GM23338 (cell line): Measurements from ENCODE around the gene TRIO. TPM values are rescaled to one million over a fixed set of nuclear protein-coding genes. Genes with fewer than 3 reads are reported as not detected.
A peak's percentile ranks its signal among the peaks of the same experiment; 100 is the strongest.

ENCODE experiments used
- ATAC-seq: fragments of 200-7000 bp; cut with Tn5 transposase; 3 replicates; pipeline ENCODE4 v1.9.1; 2020
- DNase-seq: peaks from one replicate; pipeline ENCODE4 v3.0.0-alpha.2; 2015; ENCODE audit warnings: low spot score
- H2AFZ ChIP-seq: fragments of 200-600 bp; sonication (generic); 2 replicates; pipeline ENCODE4 v1.8.0; 2016; ENCODE audit warnings: antibody characterized with exemption, mild to moderate bottlenecking, moderate library complexity
- H3F3A ChIP-seq: fragments of 200-600 bp; sonication (generic); replicated peaks from 2 replicates; pipeline ENCODE4 v1.8.0; 2017; ENCODE audit warnings: antibody characterized with exemption, mixed run types, low read depth
- H3K27ac ChIP-seq: fragments of 200-600 bp; sonication (generic); 2 replicates; pipeline ENCODE4 v1.6.1; 2016; ENCODE audit warnings: low read depth
- H3K27me3 ChIP-seq: fragments of 200-600 bp; sonication (generic); 2 replicates; pipeline ENCODE4 v1.8.0; 2016; ENCODE audit warnings: mild to moderate bottlenecking, mixed run types, moderate library complexity; ENCODE audit not compliant: insufficient read depth
- H3K36me3 ChIP-seq: fragments of 200-600 bp; sonication (generic); 2 replicates; pipeline ENCODE4 v1.8.0; 2016; ENCODE audit warnings: mild to moderate bottlenecking; ENCODE audit not compliant: insufficient read depth
- H3K4me1 ChIP-seq: fragments of 200-600 bp; sonication (generic); 2 replicates; pipeline ENCODE4 v1.8.0; 2016; ENCODE audit warnings: mild to moderate bottlenecking, moderate library complexity; ENCODE audit not compliant: insufficient read depth
- H3K4me2 ChIP-seq: fragments of 200-600 bp; sonication (generic); 2 replicates; pipeline ENCODE4 v1.7.1; 2017; ENCODE audit warnings: mixed run types
- H3K4me3 ChIP-seq: fragments of 200-600 bp; sonication (generic); 2 replicates; pipeline ENCODE4 v1.6.1; 2016; ENCODE audit warnings: mixed run types
- H3K79me2 ChIP-seq: fragments of 200-600 bp; sonication (generic); replicated peaks from 2 replicates; pipeline ENCODE4 v1.8.0; 2017; ENCODE audit warnings: mild to moderate bottlenecking; ENCODE audit not compliant: insufficient read depth
- H3K9me2 ChIP-seq: fragments of 200-600 bp; sonication (generic); 2 replicates; pipeline ENCODE4 v1.8.0; 2017; ENCODE audit not compliant: insufficient read depth
- H4K20me1 ChIP-seq: fragments of 200-600 bp; sonication (generic); replicated peaks from 2 replicates; pipeline ENCODE4 v1.8.0; 2017; ENCODE audit warnings: mild to moderate bottlenecking; ENCODE audit not compliant: insufficient read depth
- H3K27ac Mint-ChIP-seq: 2 replicates; pipeline ENCODE4 v1.8.0; 2020; ENCODE audit warnings: inconsistent platforms, mild to moderate bottlenecking, moderate library complexity, mixed read lengths
- H3K27me3 Mint-ChIP-seq: 3 replicates; pipeline ENCODE4 v1.8.0; 2022; ENCODE audit warnings: low read depth, mild to moderate bottlenecking, moderate library complexity, mixed read lengths, inconsistent platforms; ENCODE audit not compliant: insufficient read depth, poor library complexity
- H3K36me3 Mint-ChIP-seq: 3 replicates; pipeline ENCODE4 v1.8.0; 2021; ENCODE audit warnings: low read depth, mild to moderate bottlenecking, inconsistent platforms, moderate library complexity, mixed read lengths
- H3K4me1 Mint-ChIP-seq: 3 replicates; pipeline ENCODE4 v1.8.0; 2020; ENCODE audit warnings: mild to moderate bottlenecking, inconsistent platforms, mixed read lengths
- H3K4me3 Mint-ChIP-seq: 3 replicates; pipeline ENCODE4 v1.8.0; 2021; ENCODE audit warnings: moderate library complexity, mild to moderate bottlenecking, inconsistent platforms, mixed read lengths
- H3K9me3 Mint-ChIP-seq: 3 replicates; pipeline ENCODE4 v1.8.0; 2020; ENCODE audit warnings: moderate library complexity, mild to moderate bottlenecking, inconsistent platforms, mixed read lengths
- CREB1 ChIP-seq: fragments of 250-450 bp; sonication (Bioruptor Pico); IDR thresholded peaks from 2 replicates; pipeline ENCODE4 v1.5.0; 2020; ENCODE audit warnings: low read depth, mild to moderate bottlenecking, moderate library complexity
- EZH2 ChIP-seq: fragments of 200-600 bp; sonication (generic); IDR thresholded peaks from one replicate; pipeline ENCODE4 v1.8.0; 2017; ENCODE audit warnings: antibody characterized with exemption, mild to moderate bottlenecking, low read depth; ENCODE audit not compliant: unreplicated experiment
- EZH2phosphoT487 ChIP-seq: fragments of 200-600 bp; sonication (generic); IDR thresholded peaks from one replicate; pipeline ENCODE4 v1.8.1; 2018; ENCODE audit warnings: antibody characterized with exemption; ENCODE audit not compliant: unreplicated experiment
- JUNB ChIP-seq: IDR thresholded peaks from one replicate; pipeline ENCODE4 v1.6.1; 2016; ENCODE audit warnings: antibody characterized with exemption; ENCODE audit not compliant: unreplicated experiment
- NANOG ChIP-seq: IDR thresholded peaks from 2 replicates; pipeline ENCODE4 v1.6.1; 2016; ENCODE audit warnings: antibody characterized with exemption, borderline replicate concordance
- POLR2AphosphoS5 ChIP-seq: IDR thresholded peaks from 2 replicates; pipeline ENCODE4 v1.6.1; 2016; ENCODE audit warnings: antibody characterized with exemption, low read depth
- STAT1 ChIP-seq: IDR thresholded peaks from one replicate; pipeline ENCODE4 v1.6.1; 2016; ENCODE audit warnings: antibody characterized with exemption; ENCODE audit not compliant: unreplicated experiment
- ZNF114 ChIP-seq: fragments of 250-450 bp; sonication (Bioruptor Pico); IDR thresholded peaks from 2 replicates; pipeline ENCODE4 v1.5.0; 2020; ENCODE audit warnings: mild to moderate bottlenecking, moderate library complexity
- ZNF331 ChIP-seq: fragments of 250-450 bp; sonication (Bioruptor Pico); IDR thresholded peaks from 2 replicates; pipeline ENCODE4 v1.5.0; 2020; ENCODE audit warnings: low read depth, mild to moderate bottlenecking, moderate library complexity
- polyA plus RNA-seq: library from polyadenylated mRNA; unstranded; fragments of >200 nt; fragmentation: Nextera tagmentation; extraction: Ambion mirVana; gene quantifications from 2 replicates; pipeline ENCODE4 v1.2.1, GENCODE V29; 2016
- total RNA-seq: library from RNA; depleted of rRNA; stranded (reverse); fragments of >200 nt; shearing (Covaris generic); gene quantifications from 2 replicates; pipeline ENCODE4 v1.2.3, GENCODE V29; 2014
- TF ChIP-seq, protein P1 (sequence below), 2 experiments: fragments of 200-600 bp in 1 of 2; sonication (generic) in 1 of 2; conservative IDR thresholded peaks; 2 replicates each; pipeline versions ENCODE4 v1.5.1 to v1.6.1; 2016 to 2017; ENCODE audit warnings: antibody characterized with exemption in 2 of 2, low read depth in 2 of 2, mild to moderate bottlenecking in 2 of 2, moderate library complexity in 1 of 2
- TF ChIP-seq, protein P2 (sequence below): fragments of 250-450 bp; sonication (Bioruptor Pico); IDR thresholded peaks from 2 replicates; pipeline ENCODE4 v1.5.0; 2020; ENCODE audit warnings: mild to moderate bottlenecking, moderate library complexity
- TF ChIP-seq, protein P3 (sequence below): IDR thresholded peaks from 2 replicates; pipeline ENCODE4 v1.6.1; 2016; ENCODE audit warnings: antibody characterized with exemption
- TF ChIP-seq, protein P4 (sequence below): IDR thresholded peaks from one replicate; pipeline ENCODE4 v1.6.1; 2018; ENCODE audit warnings: antibody characterized with exemption; ENCODE audit not compliant: unreplicated experiment

TRIO gene
- total and polyA plus RNA-seq, 2 experiments from 2014 or later, result 13.8 to 113 TPM

DNA sequence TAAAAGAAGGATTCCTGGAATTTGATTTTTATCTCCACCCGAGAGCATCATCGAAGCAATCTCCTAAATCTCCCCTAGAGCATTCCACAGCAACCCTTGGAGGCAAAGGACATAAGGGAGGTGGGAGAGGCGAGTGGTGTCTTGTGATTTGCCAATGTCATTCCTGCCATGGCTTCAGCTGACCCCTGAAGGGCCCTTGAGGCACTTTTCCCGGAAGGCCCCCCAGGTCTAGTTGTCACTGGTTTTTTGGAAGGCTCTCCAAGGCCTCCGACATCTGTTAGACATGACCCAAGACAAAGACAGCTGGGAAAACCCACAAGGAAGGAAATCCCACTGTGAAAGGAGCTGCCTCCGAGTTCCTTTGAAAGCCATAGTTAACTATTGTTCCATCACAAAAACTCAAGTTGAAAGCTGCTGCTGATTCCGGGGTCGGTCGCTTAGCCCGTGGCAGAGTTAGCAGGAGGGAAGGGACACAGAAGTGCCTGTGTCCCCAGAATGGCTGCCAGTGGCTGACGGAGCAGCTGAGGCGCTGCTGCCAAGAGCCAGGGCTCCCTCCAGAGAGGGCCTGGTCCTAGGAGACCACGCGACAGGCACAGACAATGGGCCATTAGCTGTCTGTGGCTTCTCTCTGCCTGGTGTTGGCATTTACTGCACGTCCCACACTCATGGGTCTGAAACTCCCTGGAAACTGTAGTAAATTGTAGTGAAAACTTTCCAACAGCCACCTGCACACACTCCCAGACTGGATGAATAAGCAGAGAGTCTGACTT, 24.4 kb upstream of the TRIO start:
- H3K27me3 ChIP-seq, result no peaks in the 10 kb centered on the region
- Mint-ChIP-seq H3K36me3 (no peaks in the 10 kb centered on the region), H3K27ac (no peak overlapping the region), H3K4me3 (no peak overlapping the region), H3K9me3 (no peaks in the 10 kb centered on the region), H3K27me3 (peaks cover 3% of the 10 kb centered on the region), H3K4me1 (peaks cover 27% of the 10 kb centered on the region)
- H3K36me3 ChIP-seq, result no peaks in the 10 kb centered on the region
- ATAC-seq (peak; percentile 75), DNase-seq (peak; percentile 44)
- H3K4me1 ChIP-seq, result peaks cover 27% of the 10 kb centered on the region
- no peak overlapping the region for H3K4me3 ChIP-seq
- H3F3A ChIP-seq, result no peaks in the 10 kb centered on the region
- TF ChIP-seq, protein P1, sequence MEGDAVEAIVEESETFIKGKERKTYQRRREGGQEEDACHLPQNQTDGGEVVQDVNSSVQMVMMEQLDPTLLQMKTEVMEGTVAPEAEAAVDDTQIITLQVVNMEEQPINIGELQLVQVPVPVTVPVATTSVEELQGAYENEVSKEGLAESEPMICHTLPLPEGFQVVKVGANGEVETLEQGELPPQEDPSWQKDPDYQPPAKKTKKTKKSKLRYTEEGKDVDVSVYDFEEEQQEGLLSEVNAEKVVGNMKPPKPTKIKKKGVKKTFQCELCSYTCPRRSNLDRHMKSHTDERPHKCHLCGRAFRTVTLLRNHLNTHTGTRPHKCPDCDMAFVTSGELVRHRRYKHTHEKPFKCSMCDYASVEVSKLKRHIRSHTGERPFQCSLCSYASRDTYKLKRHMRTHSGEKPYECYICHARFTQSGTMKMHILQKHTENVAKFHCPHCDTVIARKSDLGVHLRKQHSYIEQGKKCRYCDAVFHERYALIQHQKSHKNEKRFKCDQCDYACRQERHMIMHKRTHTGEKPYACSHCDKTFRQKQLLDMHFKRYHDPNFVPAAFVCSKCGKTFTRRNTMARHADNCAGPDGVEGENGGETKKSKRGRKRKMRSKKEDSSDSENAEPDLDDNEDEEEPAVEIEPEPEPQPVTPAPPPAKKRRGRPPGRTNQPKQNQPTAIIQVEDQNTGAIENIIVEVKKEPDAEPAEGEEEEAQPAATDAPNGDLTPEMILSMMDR (conservative IDR thresholded peaks at IDR 0.05; ENCODE audit: low read depth in 2 of 2), result no peak
- TF ChIP-seq NANOG, result no peak
- no peak for TF ChIP-seq CREB1
- TF ChIP-seq POLR2AphosphoS5, result no peak
- no peak for TF ChIP-seq EZH2
- TF ChIP-seq STAT1, result no peak
- TF ChIP-seq EZH2phosphoT487, result no peak
- TF ChIP-seq ZNF114 (CRISPR knock-in tag), result no peak
- TF ChIP-seq ZNF331 (CRISPR knock-in tag), result no peak
- TF ChIP-seq, protein P2, sequence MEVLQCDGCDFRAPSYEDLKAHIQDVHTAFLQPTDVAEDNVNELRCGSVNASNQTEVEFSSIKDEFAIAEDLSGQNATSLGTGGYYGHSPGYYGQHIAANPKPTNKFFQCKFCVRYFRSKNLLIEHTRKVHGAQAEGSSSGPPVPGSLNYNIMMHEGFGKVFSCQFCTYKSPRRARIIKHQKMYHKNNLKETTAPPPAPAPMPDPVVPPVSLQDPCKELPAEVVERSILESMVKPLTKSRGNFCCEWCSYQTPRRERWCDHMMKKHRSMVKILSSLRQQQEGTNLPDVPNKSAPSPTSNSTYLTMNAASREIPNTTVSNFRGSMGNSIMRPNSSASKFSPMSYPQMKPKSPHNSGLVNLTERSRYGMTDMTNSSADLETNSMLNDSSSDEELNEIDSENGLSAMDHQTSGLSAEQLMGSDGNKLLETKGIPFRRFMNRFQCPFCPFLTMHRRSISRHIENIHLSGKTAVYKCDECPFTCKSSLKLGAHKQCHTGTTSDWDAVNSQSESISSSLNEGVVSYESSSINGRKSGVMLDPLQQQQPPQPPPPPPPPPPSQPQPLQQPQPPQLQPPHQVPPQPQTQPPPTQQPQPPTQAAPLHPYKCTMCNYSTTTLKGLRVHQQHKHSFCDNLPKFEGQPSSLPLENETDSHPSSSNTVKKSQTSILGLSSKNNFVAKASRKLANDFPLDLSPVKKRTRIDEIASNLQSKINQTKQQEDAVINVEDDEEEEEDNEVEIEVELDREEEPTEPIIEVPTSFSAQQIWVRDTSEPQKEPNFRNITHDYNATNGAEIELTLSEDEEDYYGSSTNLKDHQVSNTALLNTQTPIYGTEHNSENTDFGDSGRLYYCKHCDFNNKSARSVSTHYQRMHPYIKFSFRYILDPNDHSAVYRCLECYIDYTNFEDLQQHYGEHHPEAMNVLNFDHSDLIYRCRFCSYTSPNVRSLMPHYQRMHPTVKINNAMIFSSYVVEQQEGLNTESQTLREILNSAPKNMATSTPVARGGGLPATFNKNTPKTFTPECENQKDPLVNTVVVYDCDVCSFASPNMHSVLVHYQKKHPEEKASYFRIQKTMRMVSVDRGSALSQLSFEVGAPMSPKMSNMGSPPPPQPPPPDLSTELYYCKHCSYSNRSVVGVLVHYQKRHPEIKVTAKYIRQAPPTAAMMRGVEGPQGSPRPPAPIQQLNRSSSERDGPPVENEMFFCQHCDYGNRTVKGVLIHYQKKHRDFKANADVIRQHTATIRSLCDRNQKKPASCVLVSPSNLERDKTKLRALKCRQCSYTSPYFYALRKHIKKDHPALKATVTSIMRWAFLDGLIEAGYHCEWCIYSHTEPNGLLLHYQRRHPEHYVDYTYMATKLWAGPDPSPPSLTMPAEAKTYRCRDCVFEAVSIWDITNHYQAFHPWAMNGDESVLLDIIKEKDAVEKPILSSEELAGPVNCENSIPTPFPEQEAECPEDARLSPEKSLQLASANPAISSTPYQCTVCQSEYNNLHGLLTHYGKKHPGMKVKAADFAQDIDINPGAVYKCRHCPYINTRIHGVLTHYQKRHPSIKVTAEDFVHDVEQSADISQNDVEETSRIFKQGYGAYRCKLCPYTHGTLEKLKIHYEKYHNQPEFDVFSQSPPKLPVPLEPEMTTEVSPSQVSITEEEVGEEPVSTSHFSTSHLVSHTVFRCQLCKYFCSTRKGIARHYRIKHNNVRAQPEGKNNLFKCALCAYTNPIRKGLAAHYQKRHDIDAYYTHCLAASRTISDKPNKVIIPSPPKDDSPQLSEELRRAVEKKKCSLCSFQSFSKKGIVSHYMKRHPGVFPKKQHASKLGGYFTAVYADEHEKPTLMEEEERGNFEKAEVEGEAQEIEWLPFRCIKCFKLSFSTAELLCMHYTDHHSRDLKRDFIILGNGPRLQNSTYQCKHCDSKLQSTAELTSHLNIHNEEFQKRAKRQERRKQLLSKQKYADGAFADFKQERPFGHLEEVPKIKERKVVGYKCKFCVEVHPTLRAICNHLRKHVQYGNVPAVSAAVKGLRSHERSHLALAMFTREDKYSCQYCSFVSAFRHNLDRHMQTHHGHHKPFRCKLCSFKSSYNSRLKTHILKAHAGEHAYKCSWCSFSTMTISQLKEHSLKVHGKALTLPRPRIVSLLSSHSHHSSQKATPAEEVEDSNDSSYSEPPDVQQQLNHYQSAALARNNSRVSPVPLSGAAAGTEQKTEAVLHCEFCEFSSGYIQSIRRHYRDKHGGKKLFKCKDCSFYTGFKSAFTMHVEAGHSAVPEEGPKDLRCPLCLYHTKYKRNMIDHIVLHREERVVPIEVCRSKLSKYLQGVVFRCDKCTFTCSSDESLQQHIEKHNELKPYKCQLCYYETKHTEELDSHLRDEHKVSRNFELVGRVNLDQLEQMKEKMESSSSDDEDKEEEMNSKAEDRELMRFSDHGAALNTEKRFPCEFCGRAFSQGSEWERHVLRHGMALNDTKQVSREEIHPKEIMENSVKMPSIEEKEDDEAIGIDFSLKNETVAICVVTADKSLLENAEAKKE (CRISPR knock-in tag), result no peak
- TF ChIP-seq JUNB, result no peak
- TF ChIP-seq, protein P3, sequence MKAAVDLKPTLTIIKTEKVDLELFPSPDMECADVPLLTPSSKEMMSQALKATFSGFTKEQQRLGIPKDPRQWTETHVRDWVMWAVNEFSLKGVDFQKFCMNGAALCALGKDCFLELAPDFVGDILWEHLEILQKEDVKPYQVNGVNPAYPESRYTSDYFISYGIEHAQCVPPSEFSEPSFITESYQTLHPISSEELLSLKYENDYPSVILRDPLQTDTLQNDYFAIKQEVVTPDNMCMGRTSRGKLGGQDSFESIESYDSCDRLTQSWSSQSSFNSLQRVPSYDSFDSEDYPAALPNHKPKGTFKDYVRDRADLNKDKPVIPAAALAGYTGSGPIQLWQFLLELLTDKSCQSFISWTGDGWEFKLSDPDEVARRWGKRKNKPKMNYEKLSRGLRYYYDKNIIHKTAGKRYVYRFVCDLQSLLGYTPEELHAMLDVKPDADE, result no peak
- TF ChIP-seq, protein P4, sequence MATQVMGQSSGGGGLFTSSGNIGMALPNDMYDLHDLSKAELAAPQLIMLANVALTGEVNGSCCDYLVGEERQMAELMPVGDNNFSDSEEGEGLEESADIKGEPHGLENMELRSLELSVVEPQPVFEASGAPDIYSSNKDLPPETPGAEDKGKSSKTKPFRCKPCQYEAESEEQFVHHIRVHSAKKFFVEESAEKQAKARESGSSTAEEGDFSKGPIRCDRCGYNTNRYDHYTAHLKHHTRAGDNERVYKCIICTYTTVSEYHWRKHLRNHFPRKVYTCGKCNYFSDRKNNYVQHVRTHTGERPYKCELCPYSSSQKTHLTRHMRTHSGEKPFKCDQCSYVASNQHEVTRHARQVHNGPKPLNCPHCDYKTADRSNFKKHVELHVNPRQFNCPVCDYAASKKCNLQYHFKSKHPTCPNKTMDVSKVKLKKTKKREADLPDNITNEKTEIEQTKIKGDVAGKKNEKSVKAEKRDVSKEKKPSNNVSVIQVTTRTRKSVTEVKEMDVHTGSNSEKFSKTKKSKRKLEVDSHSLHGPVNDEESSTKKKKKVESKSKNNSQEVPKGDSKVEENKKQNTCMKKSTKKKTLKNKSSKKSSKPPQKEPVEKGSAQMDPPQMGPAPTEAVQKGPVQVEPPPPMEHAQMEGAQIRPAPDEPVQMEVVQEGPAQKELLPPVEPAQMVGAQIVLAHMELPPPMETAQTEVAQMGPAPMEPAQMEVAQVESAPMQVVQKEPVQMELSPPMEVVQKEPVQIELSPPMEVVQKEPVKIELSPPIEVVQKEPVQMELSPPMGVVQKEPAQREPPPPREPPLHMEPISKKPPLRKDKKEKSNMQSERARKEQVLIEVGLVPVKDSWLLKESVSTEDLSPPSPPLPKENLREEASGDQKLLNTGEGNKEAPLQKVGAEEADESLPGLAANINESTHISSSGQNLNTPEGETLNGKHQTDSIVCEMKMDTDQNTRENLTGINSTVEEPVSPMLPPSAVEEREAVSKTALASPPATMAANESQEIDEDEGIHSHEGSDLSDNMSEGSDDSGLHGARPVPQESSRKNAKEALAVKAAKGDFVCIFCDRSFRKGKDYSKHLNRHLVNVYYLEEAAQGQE, result no peak
- H3K79me2 ChIP-seq, result no peaks in the 10 kb centered on the region
- no peak overlapping the region; the same call in 1 of the 2 replicates for H3K27ac ChIP-seq
- peaks cover 15% of the 10 kb centered on the region for H3K9me2 ChIP-seq
- peak overlapping the region; percentile 97 for H2AFZ ChIP-seq
- H4K20me1 ChIP-seq, result no peaks in the 10 kb centered on the region
- peak overlapping the region; percentile 6; the same call in 1 of the 2 replicates for H3K4me2 ChIP-seq
